PC-9 (cell line): ENCODE results near the gene C1orf167. TPM values are rescaled to one million over a fixed set of nuclear protein-coding genes. Genes with fewer than 3 reads are reported as not detected.

Experiments used
- BruUV-seq: library from RNA; stranded (reverse); fragments of 400-500 nt; replicated peaks from 2 replicates; lab custom pipeline; 2021; lab: Mats Ljungman, UMichigan
- CTCF ChIA-PET: fragments of 300-600 bp; sonication (Branson Sonifier 250); formaldehyde crosslinking; loops from one replicate; lab custom pipeline; 2022; ENCODE audit warnings: antibody characterized with exemption; lab: Charles Lee
- POLR2A ChIA-PET: fragments of 300-600 bp; sonication (Branson Sonifier 250); formaldehyde crosslinking; loops from one replicate; lab custom pipeline; 2022; ENCODE audit warnings: antibody characterized with exemption; ENCODE audit not compliant: unreplicated experiment; lab: Charles Lee
- DNase-seq, 2 experiments: peaks; one replicate each; pipeline versions ENCODE4 v3.0.0 to v3.0.0-alpha.2; 2015 to 2022; ENCODE audit warnings: mixed read lengths in 1 of 2
- H2AFZ ChIP-seq: fragments of 200-600 bp; sonication (generic); 2 replicates; pipeline ENCODE4 v1.8.1; 2017; ENCODE audit warnings: antibody characterized with exemption
- H3F3A ChIP-seq: fragments of 200-600 bp; sonication (generic); 2 replicates; pipeline ENCODE4 v1.8.1; 2017; ENCODE audit warnings: antibody characterized with exemption, mild to moderate bottlenecking, low read depth; ENCODE audit not compliant: insufficient read depth
- H3K27ac ChIP-seq: fragments of 200-600 bp; sonication (generic); 2 replicates; pipeline ENCODE4 v1.6.1; 2016; ENCODE audit warnings: mixed run types
- H3K27me3 ChIP-seq: fragments of 200-600 bp; sonication (generic); 2 replicates; pipeline ENCODE4 v1.6.1; 2016; ENCODE audit warnings: low read depth, mixed run types; ENCODE audit not compliant: insufficient read depth
- H3K36me3 ChIP-seq: fragments of 200-600 bp; sonication (generic); 2 replicates; pipeline ENCODE4 v1.6.1; 2016; ENCODE audit warnings: low read depth, mixed run types
- H3K4me1 ChIP-seq: fragments of 200-600 bp; sonication (generic); replicated peaks from 2 replicates; pipeline ENCODE4 v1.6.1; 2016; ENCODE audit warnings: mixed run types; ENCODE audit not compliant: insufficient read depth
- H3K4me2 ChIP-seq: fragments of 200-600 bp; sonication (generic); 2 replicates; pipeline ENCODE4 v1.6.1; 2017; ENCODE audit warnings: mixed run types
- H3K4me3 ChIP-seq: fragments of 200-600 bp; sonication (generic); 2 replicates; pipeline ENCODE4 v1.6.1; 2016; ENCODE audit warnings: mixed run types
- H3K79me2 ChIP-seq: fragments of 200-600 bp; sonication (generic); 2 replicates; pipeline ENCODE4 v1.6.1; 2017; ENCODE audit warnings: low read depth, mixed run types
- H3K9me2 ChIP-seq: fragments of 200-600 bp; sonication (generic); 2 replicates; pipeline ENCODE4 v1.8.1; 2017; ENCODE audit warnings: mild to moderate bottlenecking; ENCODE audit not compliant: insufficient read depth
- H3K9me3 ChIP-seq: fragments of 200-600 bp; sonication (generic); 2 replicates; pipeline ENCODE4 v1.8.1; 2016; ENCODE audit warnings: low read depth; ENCODE audit not compliant: insufficient read depth
- H4K20me1 ChIP-seq: fragments of 200-600 bp; sonication (generic); 2 replicates; pipeline ENCODE4 v1.8.1; 2017; ENCODE audit not compliant: insufficient read depth
- CTCF ChIP-seq: fragments of 200-600 bp; sonication (generic); conservative IDR thresholded peaks from 2 replicates; pipeline ENCODE4 v1.6.1; 2017; ENCODE audit warnings: mixed run types, antibody characterized with exemption, mild to moderate bottlenecking, moderate library complexity
- EZH2 ChIP-seq: fragments of 200-600 bp; sonication (generic); IDR thresholded peaks from 2 replicates; pipeline ENCODE4 v1.8.0; 2017; ENCODE audit warnings: antibody characterized with exemption, low read depth
- intact Hi-C: fragments of 100-400 bp; cut with micrococcal nuclease; formaldehyde crosslinking; loops from one replicate; pipeline ENCODE4 v1.10.0; 2022; ENCODE audit not compliant: unreplicated experiment
- total RNA-seq: library from RNA; stranded (reverse); gene quantifications from 2 replicates; pipeline ENCODE4 v1.2.3, GENCODE V29; 2021

C1orf167 gene
- total RNA-seq, 1 experiment from 2014 or later, result not detected

DNA sequence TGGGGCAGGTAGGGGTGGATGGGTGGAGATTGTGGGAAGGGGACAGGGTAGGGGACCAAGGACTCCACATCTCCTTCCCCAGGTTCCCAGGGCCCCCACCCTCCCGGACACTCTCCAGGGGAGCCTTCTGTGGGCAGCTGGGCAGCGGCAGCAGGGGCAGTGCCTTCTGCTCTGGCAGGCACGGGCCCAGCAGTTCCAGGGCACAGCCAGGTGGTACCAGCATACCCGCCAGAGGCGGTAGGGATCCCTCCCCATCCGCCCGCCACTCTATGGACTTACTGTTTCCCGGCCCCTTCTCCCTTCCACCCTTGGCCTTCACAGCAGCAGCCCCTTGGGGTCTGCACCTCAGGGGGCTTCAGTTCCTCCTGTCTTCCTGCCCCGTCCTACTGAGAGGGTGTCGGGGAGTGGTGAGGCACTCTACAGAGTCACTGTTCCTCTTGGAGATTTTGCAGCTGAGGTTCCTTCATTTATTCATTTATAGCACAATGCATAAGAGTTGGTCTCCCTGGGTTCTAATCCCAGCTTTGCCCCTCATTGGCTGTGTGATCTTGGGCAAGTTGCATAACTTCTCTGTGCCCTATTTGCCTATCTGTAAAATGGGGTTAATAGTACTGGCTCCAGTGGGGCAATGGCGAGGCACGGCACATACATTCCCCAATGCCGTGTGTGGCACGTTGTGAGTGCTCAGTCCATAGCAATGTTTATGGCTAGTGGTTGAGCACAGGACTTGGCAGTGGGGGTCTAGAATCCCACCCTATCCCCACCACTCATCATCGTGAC lies 17.0 kb downstream of the C1orf167 start:
- BruUV-seq, result no TSS peak
- CTCF ChIA-PET, result no interaction called here
- no peaks in the 10 kb centered on the region for H3K27me3 ChIP-seq
- TF ChIP-seq CTCF (no peak), EZH2 (no peak)
- no peaks in the 10 kb centered on the region for H3F3A ChIP-seq
- no peak overlapping the region for H3K4me2 ChIP-seq
- POLR2A ChIA-PET, result no interaction called here
- no peaks in the 10 kb centered on the region for H3K4me1 ChIP-seq
- intact Hi-C loops, result no loop called here
- no peak for DNase-seq
- no peaks in the 10 kb centered on the region for H3K9me3 ChIP-seq
- H3K9me2 ChIP-seq, result no peaks in the 10 kb centered on the region
- no peaks in the 10 kb centered on the region for H3K36me3 ChIP-seq
- no peaks in the 10 kb centered on the region for H4K20me1 ChIP-seq
- H3K79me2 ChIP-seq, result no peaks in the 10 kb centered on the region
- H3K4me3 ChIP-seq, result no peak overlapping the region
- H2AFZ ChIP-seq, result no peak overlapping the region
- H3K27ac ChIP-seq, result no peak overlapping the region

GRCh38 chr1:11779715-11780379 lies 17.9 kb downstream of the C1orf167 start:
- Histone ChIP-seq H4K20me1 (no peaks in the 10 kb centered on the region), H3K79me2 (no peaks in the 10 kb centered on the region), H3K36me3 (no peaks in the 10 kb centered on the region), H3F3A (no peaks in the 10 kb centered on the region), H3K4me1 (no peaks in the 10 kb centered on the region), H3K9me2 (no peaks in the 10 kb centered on the region), H3K27ac (no peak overlapping the region), H3K4me2 (no peak overlapping the region), H3K4me3 (no peak overlapping the region), H3K9me3 (no peaks in the 10 kb centered on the region), H2AFZ (no peak overlapping the region), H3K27me3 (no peaks in the 10 kb centered on the region)
- TF ChIP-seq EZH2, result no peak
- TF ChIP-seq CTCF, result no peak
- intact Hi-C loops, result no loop called here
- ChIA-PET POLR2A (no interaction called here), CTCF (no interaction called here)
- BruUV-seq, result no TSS peak
- DNase-seq, result no peak

- no peaks in the 10 kb centered on the region for H3K9me3 ChIP-seq
- intact Hi-C loops, result no loop called here
- H3K9me2 ChIP-seq, result no peaks in the 10 kb centered on the region
- DNase-seq, result no peak
- no peaks in the 10 kb centered on the region for H3K79me2 ChIP-seq
- ChIA-PET CTCF (interaction anchor here (0.6 kb wide), 2 partner anchors 34 to 713 kb away, joined by 7 to 11 read pairs; no protein-coding TSS in a partner anchor), POLR2A (no interaction called here)
- no peak overlapping the region for H3K27ac ChIP-seq
- H3K4me2 ChIP-seq, result no peak overlapping the region
- H2AFZ ChIP-seq, result no peak overlapping the region
- H3K4me1 ChIP-seq, result no peaks in the 10 kb centered on the region
- H3K36me3 ChIP-seq, result no peaks in the 10 kb centered on the region
- H3F3A ChIP-seq, result no peaks in the 10 kb centered on the region
- H4K20me1 ChIP-seq, result no peaks in the 10 kb centered on the region
- no peaks in the 10 kb centered on the region for H3K27me3 ChIP-seq
- BruUV-seq, result no TSS peak
- H3K4me3 ChIP-seq, result no peak overlapping the region
- TF ChIP-seq EZH2 (no peak), CTCF (no peak)
These were observed 18.6 kb downstream of the C1orf167 start for GRCh38 chr1:11780380-11781147.
